HUES64 (cell line): ENCODE results near the gene ING3.
"Not testable (repeated sequence)": the region's sequence is repeated elsewhere in the genome, so short reads cannot be mapped to it uniquely, and the experiment has no call there.

Source experiments
- H3K27ac ChIP-seq: 2 replicates; pipeline ENCODE4 v1.7.0; 2013; ENCODE audit warnings: low read depth, low read length, inconsistent platforms
- H3K27me3 ChIP-seq: 2 replicates; pipeline ENCODE4 v1.6.1; 2013; ENCODE audit warnings: mild to moderate bottlenecking, low read length; ENCODE audit not compliant: insufficient read depth
- H3K36me3 ChIP-seq: 2 replicates; pipeline ENCODE4 v1.6.1; 2013; ENCODE audit warnings: mild to moderate bottlenecking, low read length; ENCODE audit not compliant: insufficient read depth
- H3K4me1 ChIP-seq: 2 replicates; pipeline ENCODE4 v1.6.1; 2013; ENCODE audit warnings: mild to moderate bottlenecking, low read length, moderate library complexity; ENCODE audit not compliant: insufficient read depth
- H3K4me3 ChIP-seq: 2 replicates; pipeline ENCODE4 v1.5.1; 2013; ENCODE audit warnings: mild to moderate bottlenecking, low read length, moderate library complexity
- H3K9ac ChIP-seq: 2 replicates; pipeline ENCODE4 v1.6.1; 2013; ENCODE audit warnings: mild to moderate bottlenecking, low read depth, low read length
- H3K9me3 ChIP-seq: 2 replicates; pipeline ENCODE4 v1.6.1; 2013; ENCODE audit warnings: low read depth, low read length; ENCODE audit not compliant: insufficient read depth
- WGBS: fragments of 150-250, 120-280 bp; methylation state at CpG from one replicate; pipeline ENCODE4 v1.1.7; 2013; ENCODE audit warnings: missing lambda C conversion rate; 5-methylcytosine and 5-hydroxymethylcytosine counted together

Gene ING3

DNA sequence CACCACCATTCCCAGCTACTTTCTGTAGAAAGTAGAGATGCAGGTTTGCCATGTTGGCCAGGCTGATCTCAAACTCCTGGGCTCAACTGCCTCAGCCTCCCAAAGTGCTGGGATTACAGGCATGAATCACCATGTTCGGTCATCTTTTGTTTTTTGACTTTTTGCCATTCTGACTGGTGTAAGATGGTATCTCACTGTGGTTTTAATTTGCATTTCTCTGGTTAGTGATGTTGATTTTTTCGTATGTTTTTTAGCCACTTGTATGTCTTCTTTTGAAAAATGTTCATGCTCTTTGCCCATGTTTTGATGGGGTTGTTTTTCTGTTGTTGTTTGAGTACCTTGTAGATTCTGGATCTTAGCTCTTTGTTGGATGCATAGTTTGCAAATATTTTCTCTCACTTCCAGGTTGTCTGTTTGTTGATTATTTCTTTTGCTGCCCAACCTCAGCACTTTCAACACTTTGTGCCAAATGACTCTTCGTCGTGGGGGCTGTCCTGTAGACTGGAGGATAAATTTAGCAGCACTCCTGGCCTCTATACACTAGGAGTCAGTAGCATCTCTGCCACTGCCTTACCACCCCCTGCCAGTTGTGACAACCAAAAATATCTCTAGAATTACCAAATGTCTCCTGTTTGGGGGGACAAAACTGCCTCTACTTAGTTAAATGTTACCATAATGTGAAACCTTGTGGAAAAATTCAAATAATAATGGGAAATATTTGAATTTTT lies 31.5 kb downstream of the ING3 start:
- 85% methylated on average over 4 of the region's 4 CpGs for WGBS
- Histone ChIP-seq H3K27me3 (no peaks in the 10 kb centered on the region), H3K36me3 (no peaks in the 10 kb centered on the region), H3K4me3 (no peak overlapping the region), H3K27ac (no peak overlapping the region), H3K4me1 (no peaks in the 10 kb centered on the region; the same call in 1 of the 2 replicates), H3K9ac (no peak overlapping the region), H3K9me3 (no peaks in the 10 kb centered on the region)

GRCh38 chr7:120983592-120983991 lies 33.0 kb downstream of the ING3 start:
- not testable (repeated sequence) for H3K9ac ChIP-seq, H3K36me3 ChIP-seq, H3K9me3 ChIP-seq, H3K4me1 ChIP-seq, H3K4me3 ChIP-seq, H3K27me3 ChIP-seq, H3K27ac ChIP-seq
- 89% methylated on average over 5 of the region's 8 CpGs for WGBS

- H3K9me3 ChIP-seq = no peaks in the 10 kb centered on the region
- 95% methylated on average over 3 of the region's 3 CpGs for WGBS
- no peak overlapping the region for H3K4me3 ChIP-seq
- H3K4me1 ChIP-seq = peaks cover 8% of the 10 kb centered on the region
- no peaks in the 10 kb centered on the region for H3K36me3 ChIP-seq
- no peak overlapping the region for H3K27ac ChIP-seq
- peaks cover 18% of the 10 kb centered on the region for H3K27me3 ChIP-seq
- no peak overlapping the region for H3K9ac ChIP-seq
These were observed 33.8 kb downstream of the ING3 start for GRCh38 chr7:120984406-120984805.

DNA sequence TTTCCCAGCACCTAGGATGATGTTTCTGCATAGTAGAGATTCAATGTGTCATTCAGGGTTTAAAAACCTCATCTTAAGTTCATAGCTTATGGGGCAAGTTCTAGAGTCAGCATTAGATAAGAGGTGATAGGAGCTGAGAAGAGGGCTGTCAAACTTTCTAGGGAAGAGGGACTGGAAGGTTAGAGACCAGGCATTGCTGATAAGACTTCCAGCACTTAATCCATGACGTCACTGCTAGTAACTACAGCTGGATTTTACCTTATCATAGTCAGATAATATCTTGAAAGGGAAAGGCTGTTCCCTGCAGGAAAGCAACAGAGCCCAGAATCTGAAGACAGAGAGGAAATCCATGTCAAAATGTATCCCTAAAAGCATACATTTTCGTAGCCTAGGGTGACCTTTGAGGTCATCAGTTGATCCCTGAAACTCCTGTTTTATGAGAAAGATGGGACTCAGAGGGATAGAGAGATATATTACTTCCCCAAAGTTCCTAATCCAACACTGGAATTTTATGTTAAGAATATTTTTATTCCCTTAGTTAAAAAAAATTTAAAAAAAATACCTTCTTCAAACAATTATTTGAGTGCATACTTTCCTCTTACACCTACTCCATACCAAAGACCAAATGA lies 34.7 kb downstream of the ING3 start:
- Histone ChIP-seq H3K27ac (no peak overlapping the region), H3K36me3 (no peaks in the 10 kb centered on the region), H3K9ac (no peak overlapping the region), H3K27me3 (peaks cover 25% of the 10 kb centered on the region), H3K9me3 (no peaks in the 10 kb centered on the region), H3K4me3 (no peak overlapping the region), H3K4me1 (peaks cover 8% of the 10 kb centered on the region)
- 52% methylated on average over 2 of the region's 2 CpGs for WGBS

DNA sequence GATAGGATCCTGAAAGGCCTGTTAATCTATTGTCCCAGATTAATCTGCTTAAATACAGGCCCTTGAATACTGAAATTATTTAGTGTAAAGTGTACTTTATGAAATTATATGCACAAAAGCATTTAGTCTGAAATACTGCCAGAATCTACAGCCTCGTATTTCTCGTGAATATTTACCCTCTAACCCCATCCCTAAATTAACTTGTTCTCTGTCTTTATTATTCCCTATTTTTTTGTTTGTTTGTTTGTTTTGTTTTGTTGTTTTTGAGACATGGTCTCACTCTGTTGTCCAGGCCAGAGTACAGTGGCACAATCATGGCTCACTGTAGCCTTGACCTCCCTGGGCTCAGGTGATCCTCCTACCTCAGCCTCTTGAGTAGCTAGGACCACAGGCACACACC lies 35.3 kb downstream of the ING3 start:
- Histone ChIP-seq H3K9ac (no peak overlapping the region), H3K4me3 (no peak overlapping the region), H3K9me3 (no peaks in the 10 kb centered on the region), H3K4me1 (peaks cover 8% of the 10 kb centered on the region), H3K36me3 (no peaks in the 10 kb centered on the region), H3K27me3 (peaks cover 25% of the 10 kb centered on the region), H3K27ac (no peak overlapping the region)
- WGBS = 92% methylated on average over 2 of the region's 2 CpGs

- peaks cover 25% of the 10 kb centered on the region for H3K27me3 ChIP-seq
- no peaks in the 10 kb centered on the region for H3K9me3 ChIP-seq
- H3K4me3 ChIP-seq = no peak overlapping the region
- WGBS = 96% methylated on average over 2 of the region's 2 CpGs
- H3K27ac ChIP-seq = no peak overlapping the region
- H3K36me3 ChIP-seq = no peaks in the 10 kb centered on the region
- no peak overlapping the region for H3K9ac ChIP-seq
- peaks cover 8% of the 10 kb centered on the region for H3K4me1 ChIP-seq
These were observed 36.1 kb downstream of the ING3 start for GRCh38 chr7:120986650-120987049.

DNA sequence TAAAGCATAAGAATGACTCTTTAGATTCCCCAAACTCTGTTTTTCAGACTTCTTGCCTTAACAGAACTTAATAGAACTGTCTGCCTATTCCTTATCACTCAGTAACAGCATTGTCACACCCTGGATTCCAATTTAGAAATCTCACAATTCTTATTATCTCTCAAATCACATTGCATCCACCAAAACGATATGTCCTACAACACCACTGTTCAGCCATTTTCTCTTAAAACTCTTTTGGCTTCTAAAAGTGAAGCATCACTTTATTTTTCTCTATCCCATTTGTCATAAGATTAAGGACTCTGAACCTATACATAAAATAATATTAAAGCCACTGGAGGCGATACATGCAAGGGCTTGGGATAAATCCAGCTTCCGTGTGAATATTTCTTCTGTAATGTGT lies 36.7 kb downstream of the ING3 start:
- no peak overlapping the region for H3K9ac ChIP-seq
- no peak overlapping the region for H3K4me3 ChIP-seq
- no peaks in the 10 kb centered on the region for H3K36me3 ChIP-seq
- no peak overlapping the region for H3K27ac ChIP-seq
- peaks cover 25% of the 10 kb centered on the region for H3K27me3 ChIP-seq
- under 1% methylated on average over 3 of the region's 3 CpGs for WGBS
- H3K9me3 ChIP-seq = no peaks in the 10 kb centered on the region
- peaks cover 8% of the 10 kb centered on the region for H3K4me1 ChIP-seq

GRCh38 chr7:120987683-120988590 lies 37.4 kb downstream of the ING3 start:
- no peaks in the 10 kb centered on the region for H3K9me3 ChIP-seq
- H3K9ac ChIP-seq = no peak overlapping the region
- WGBS = 20% methylated on average over 12 of the region's 12 CpGs

DNA sequence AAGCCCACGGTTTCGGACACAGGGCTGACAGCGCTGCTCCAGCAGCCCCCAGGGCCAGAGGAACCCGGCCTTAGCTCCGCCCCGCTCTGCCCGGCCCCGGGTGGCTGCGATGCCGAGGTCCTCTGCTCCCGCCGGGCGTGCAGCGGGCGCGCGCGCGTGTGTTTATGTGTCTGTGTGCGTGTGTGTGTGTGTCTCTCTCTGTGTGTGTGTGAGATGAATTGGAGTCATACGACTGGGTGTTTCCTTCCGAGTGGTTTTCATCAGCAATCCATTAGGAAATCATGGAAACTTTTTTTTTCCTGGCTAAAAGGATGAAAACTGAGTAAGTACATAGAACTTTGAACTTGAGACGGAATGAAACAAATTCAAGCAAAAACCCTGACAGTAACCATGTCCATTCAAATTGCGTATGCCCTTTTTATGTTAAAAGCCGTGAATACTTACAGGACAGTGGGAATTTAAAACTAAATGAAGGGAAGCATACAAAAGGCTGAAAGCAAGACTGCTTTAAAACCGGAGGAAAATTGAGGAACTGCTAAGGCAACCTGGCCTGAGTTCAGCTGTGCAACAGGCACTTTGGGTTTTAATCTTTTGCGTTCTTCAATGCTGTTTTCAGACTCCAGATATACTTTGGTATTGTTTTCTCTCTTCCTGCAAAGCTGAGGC lies 38.1 kb downstream of the ING3 start, which contains the start of gene CPED1:
Gene CPED1, plus strand, starts transcription at position 121 of the 666 bp plus-strand sequence. CDS start 911 bp downstream, outside the sequence.
- Histone ChIP-seq H3K27ac (no peak within 1 kb of the TSS), H3K4me3 (peak within 1 kb of the TSS; percentile 57), H3K4me1 (peaks cover 8% of the 10 kb centered on the region), H3K27me3 (peaks cover 25% of the 10 kb centered on the region), H3K36me3 (no peaks in the 10 kb centered on the region), H3K9ac (no peak within 1 kb of the TSS), H3K9me3 (no peaks in the 10 kb centered on the region)
- 17% methylated on average over 27 of the region's 27 CpGs for WGBS

More at GRCh38 chr7:120987683-120988590, 37.4 kb downstream of the ING3 start:
- Histone ChIP-seq H3K4me3 (peak overlapping the region; percentile 57), H3K36me3 (no peaks in the 10 kb centered on the region), H3K27me3 (peaks cover 25% of the 10 kb centered on the region), H3K27ac (no peak overlapping the region), H3K4me1 (peaks cover 8% of the 10 kb centered on the region)

- no peaks in the 10 kb centered on the region for H3K9me3 ChIP-seq
- no peaks in the 10 kb centered on the region for H3K36me3 ChIP-seq
- no peak overlapping the region for H3K9ac ChIP-seq
- H3K4me3 ChIP-seq = peak overlapping the region; percentile 57; the same call in 1 of the 2 replicates
- no peak overlapping the region for H3K27ac ChIP-seq
- H3K27me3 ChIP-seq = peaks cover 25% of the 10 kb centered on the region
- peaks cover 8% of the 10 kb centered on the region for H3K4me1 ChIP-seq
- 92% methylated on average over 14 of the region's 15 CpGs for WGBS
These were observed 39.0 kb downstream of the ING3 start for GRCh38 chr7:120989257-120990220.
